A549 (cell line): ENCODE data around the gene KIFAP3.

Source experiments
- CTCF ChIP-seq: fragments of >200 bp; sonication (Bioruptor Twin); formaldehyde crosslinking; IDR thresholded peaks from 3 replicates; pipeline ENCODE4 v1.5.1; 2016
- POLR2A ChIP-seq: IDR thresholded peaks from 2 replicates; pipeline ENCODE4 v1.6.1; 2012; ENCODE audit warnings: mild to moderate bottlenecking, low read length

- TF ChIP-seq POLR2A (no peak), CTCF (no peak)
Observed at GRCh38 chr1:170041423-170042192, 32.9 kb downstream of the KIFAP3 start.
